SK-N-MC (cell line): ENCODE data around the gene CDS1.

Experiments
- EZH2 ChIP-seq: fragments of 200-600 bp; sonication (generic); IDR thresholded peaks from one replicate; pipeline ENCODE4 v1.6.1; 2017; ENCODE audit warnings: antibody characterized with exemption
- POLR2AphosphoS5 ChIP-seq: IDR thresholded peaks from 2 replicates; pipeline ENCODE4 v1.6.1; 2012; ENCODE audit warnings: mild to moderate bottlenecking, low read depth, low read length, borderline replicate concordance

DNA sequence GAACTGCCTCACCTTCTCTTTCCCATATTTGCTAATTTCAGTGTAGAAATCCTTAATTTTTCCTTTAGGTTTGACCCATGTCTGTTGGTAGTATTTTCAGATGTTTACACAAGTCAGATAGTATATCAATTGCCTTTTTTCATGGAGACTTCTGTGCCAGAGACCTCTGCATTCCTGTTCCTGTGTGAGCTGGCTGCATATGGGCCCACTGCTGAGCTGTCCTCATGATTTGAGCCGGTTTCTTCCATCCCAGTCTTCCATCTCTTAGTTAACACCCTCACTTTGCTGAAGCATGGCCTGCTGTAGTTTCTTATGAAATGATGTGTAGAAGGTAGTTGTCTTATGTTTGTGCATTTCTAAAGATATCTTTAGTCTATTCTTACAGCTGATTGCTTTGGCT lies 40.0 kb downstream of the CDS1 start:
- no peak for TF ChIP-seq POLR2AphosphoS5
- TF ChIP-seq EZH2 = no peak
